ENCODE measurements around the gene RSPH3.
A peak's percentile ranks its signal among the peaks of the same experiment; 100 is the strongest.
"Not testable (repeated sequence)": the region's sequence is repeated elsewhere in the genome, so short reads cannot be mapped to it uniquely, and the experiment has no call there.

Gene RSPH3

GRCh38 chr6:158999666-159000403, at the start of gene RSPH3:
Gene RSPH3 (minus strand): TSS chr6:159000202. CDS start chr6:158999550, 652 bp downstream.
- DNase-seq = peak; percentile 97

GRCh38 chr6:159047891-159048685, 48.1 kb upstream of the RSPH3 start:
- DNase-seq = no peak

- DNase-seq = no peak
Measured at GRCh38 chr6:159045801-159046200, 45.8 kb upstream of the RSPH3 start.

- DNase-seq = peak; percentile 89
Measured at GRCh38 chr6:159044899-159045727, 45.1 kb upstream of the RSPH3 start, which contains the start of gene TAGAP. Gene TAGAP (minus strand): TSS chr6:159044991. CDS start chr6:159044146, 845 bp downstream.

- no peak for DNase-seq
Measured at GRCh38 chr6:159043947-159044346, 43.9 kb upstream of the RSPH3 start.

- no peak for DNase-seq
Measured at GRCh38 chr6:159043251-159043650, 43.2 kb upstream of the RSPH3 start.

- no peak for DNase-seq
Measured at GRCh38 chr6:159042826-159043181, 42.8 kb upstream of the RSPH3 start.

GRCh38 chr6:159042003-159042825, 42.2 kb upstream of the RSPH3 start:
- peak; percentile 76 for DNase-seq

- no peak for DNase-seq
Measured at GRCh38 chr6:159041181-159041580, 41.2 kb upstream of the RSPH3 start.

- no peak for DNase-seq
Measured at GRCh38 chr6:159039885-159040258, 39.9 kb upstream of the RSPH3 start.

GRCh38 chr6:159038914-159039884, 39.2 kb upstream of the RSPH3 start:
- DNase-seq = no peak

GRCh38 chr6:159038318-159038717, 38.3 kb upstream of the RSPH3 start:
- not testable (repeated sequence) for DNase-seq

- no peak for DNase-seq
Measured at GRCh38 chr6:159037756-159038290, 37.8 kb upstream of the RSPH3 start.

GRCh38 chr6:159036673-159037072, 36.7 kb upstream of the RSPH3 start:
- no peak for DNase-seq

GRCh38 chr6:159035891-159036290, 35.9 kb upstream of the RSPH3 start:
- no peak for DNase-seq

- DNase-seq = no peak
Measured at GRCh38 chr6:159033160-159034049, 33.4 kb upstream of the RSPH3 start.

GRCh38 chr6:159031846-159032245, 31.8 kb upstream of the RSPH3 start:
- DNase-seq = no peak

- DNase-seq = no peak
Measured at GRCh38 chr6:159030168-159030567, 30.2 kb upstream of the RSPH3 start.

GRCh38 chr6:159025224-159025623, 25.2 kb upstream of the RSPH3 start:
- not testable (repeated sequence) for DNase-seq

GRCh38 chr6:159023893-159024292, 23.9 kb upstream of the RSPH3 start:
- DNase-seq = peak; percentile 58

Measured in stimulated activated CD4-positive, alpha-beta T cell treated with anti-CD3 and anti-CD28 coated beads, Interleukin-15, amount 100 ng/mL, for 24 hours (primary cell).